GM18873 (cell line): Measurements from ENCODE around the gene HDDC3.

Experiments
- ATAC-seq: cut with Tn5 transposase; IDR thresholded peaks from one replicate; pipeline ENCODE4 v1.9.1; 2021; ENCODE audit warnings: mild to moderate bottlenecking, moderate library complexity, moderate number of reproducible peaks; ENCODE audit not compliant: unreplicated experiment, low FRiP score

The HDDC3 gene

DNA sequence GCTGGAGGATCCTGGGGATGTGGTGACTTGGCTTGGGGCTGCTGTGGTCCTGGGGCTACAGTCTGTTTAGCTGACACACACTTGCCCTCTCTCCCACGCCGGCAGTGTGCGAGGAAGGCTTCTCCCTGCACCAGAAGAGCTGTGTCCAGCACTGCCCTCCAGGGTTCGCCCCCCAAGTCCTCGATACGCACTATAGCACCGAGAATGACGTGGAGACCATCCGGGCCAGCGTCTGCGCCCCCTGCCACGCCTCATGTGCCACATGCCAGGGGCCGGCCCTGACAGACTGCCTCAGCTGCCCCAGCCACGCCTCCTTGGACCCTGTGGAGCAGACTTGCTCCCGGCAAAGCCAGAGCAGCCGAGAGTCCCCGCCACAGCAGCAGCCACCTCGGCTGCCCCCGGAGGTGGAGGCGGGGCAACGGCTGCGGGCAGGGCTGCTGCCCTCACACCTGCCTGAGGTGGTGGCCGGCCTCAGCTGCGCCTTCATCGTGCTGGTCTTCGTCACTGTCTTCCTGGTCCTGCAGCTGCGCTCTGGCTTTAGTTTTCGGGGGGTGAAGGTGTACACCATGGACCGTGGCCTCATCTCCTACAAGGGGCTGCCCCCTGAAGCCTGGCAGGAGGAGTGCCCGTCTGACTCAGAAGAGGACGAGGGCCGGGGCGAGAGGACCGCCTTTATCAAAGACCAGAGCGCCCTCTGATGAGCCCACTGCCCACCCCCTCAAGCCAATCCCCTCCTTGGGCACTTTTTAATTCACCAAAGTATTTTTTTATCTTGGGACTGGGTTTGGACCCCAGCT is 51.0 kb downstream of the HDDC3 start:
- ATAC-seq, result no peak

DNA sequence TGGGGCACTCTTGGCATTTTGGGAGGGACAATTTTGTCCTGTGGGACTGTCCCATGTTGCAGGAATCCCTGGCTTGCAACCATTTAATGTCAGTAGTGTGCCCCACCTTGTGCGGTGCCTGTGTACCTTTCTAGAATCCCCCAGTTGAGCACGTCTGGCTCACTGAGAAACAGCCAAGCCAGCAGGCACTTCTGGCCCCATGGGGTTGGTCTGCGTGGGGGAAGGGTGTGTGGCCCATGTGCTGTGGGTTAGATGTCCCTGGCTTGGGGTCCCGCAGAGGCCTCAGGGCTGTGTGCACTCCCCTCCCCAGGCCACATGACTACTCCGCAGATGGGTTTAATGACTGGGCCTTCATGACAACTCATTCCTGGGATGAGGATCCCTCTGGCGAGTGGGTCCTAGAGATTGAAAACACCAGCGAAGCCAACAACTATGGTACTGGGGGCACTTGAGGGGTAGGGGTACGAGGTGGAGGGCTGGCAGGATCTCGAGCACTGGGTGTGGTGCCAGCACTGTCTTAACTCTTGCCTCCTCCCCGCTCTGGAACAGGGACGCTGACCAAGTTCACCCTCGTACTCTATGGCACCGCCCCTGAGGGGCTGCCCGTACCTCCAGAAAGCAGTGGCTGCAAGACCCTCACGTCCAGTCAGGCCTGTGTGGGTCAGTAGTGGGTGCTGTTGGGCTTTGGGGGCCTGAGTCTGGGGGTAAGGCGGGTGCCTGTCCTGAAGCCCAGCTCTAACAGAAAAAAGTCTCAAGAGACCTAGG is 51.8 kb downstream of the HDDC3 start:
- no peak for ATAC-seq
